H1 (cell line): ENCODE data around the gene ETFB. TPM values are rescaled to one million over a fixed set of nuclear protein-coding genes. Genes with fewer than 3 reads are reported as not detected.

Experiments
- CTCF ChIA-PET: fragments of 300-600 bp; sonication (Branson Sonifier 250); formaldehyde crosslinking; loops from one replicate; lab custom pipeline; 2021; ENCODE audit not compliant: partially characterized antibody; lab: Charles Lee
- POLR2A ChIA-PET: fragments of 300-600 bp; sonication (Branson Sonifier 250); formaldehyde crosslinking; loops from one replicate; lab custom pipeline; 2021; ENCODE audit warnings: inconsistent platforms; ENCODE audit not compliant: partially characterized antibody; lab: Charles Lee
- DNase-seq, 2 experiments: peaks; one replicate each; pipeline versions ENCODE4 v3.0.0 to v3.0.0-alpha.2; 2010 to 2022; ENCODE audit warnings: low spot score in 2 of 2, low read depth in 1 of 2, mixed read lengths in 1 of 2
- FAIRE-seq: peaks from 2 replicates; lab custom pipeline; 2011; peaks lifted over from hg19 to GRCh38; lab: Jason Lieb, UNC
- H2AFZ ChIP-seq: 2 replicates; pipeline ENCODE4 v1.8.1; 2012; ENCODE audit warnings: low read length, inconsistent platforms
- H2AK5ac ChIP-seq: 2 replicates; pipeline ENCODE4 v1.6.1; 2013; ENCODE audit warnings: low read depth, low read length
- H2BK120ac ChIP-seq: replicated peaks from 2 replicates; pipeline ENCODE3; 2013; ENCODE audit warnings: low read depth, low read length, inconsistent platforms
- H2BK12ac ChIP-seq: 2 replicates; pipeline ENCODE4 v1.6.1; 2013; ENCODE audit warnings: low read depth, low read length
- H2BK15ac ChIP-seq: 2 replicates; pipeline ENCODE4 v1.6.1; 2013; ENCODE audit warnings: low read length
- H2BK20ac ChIP-seq: 2 replicates; pipeline ENCODE4 v1.6.1; 2013; ENCODE audit warnings: low read length
- H2BK5ac ChIP-seq: 2 replicates; pipeline ENCODE4 v1.6.1; 2013; ENCODE audit warnings: low read depth, low read length
- H3K14ac ChIP-seq: 2 replicates; pipeline ENCODE4 v1.6.1; 2013; ENCODE audit warnings: inconsistent platforms; ENCODE audit not compliant: insufficient read length
- H3K18ac ChIP-seq: 2 replicates; pipeline ENCODE4 v1.6.1; 2013; ENCODE audit warnings: low read length; ENCODE audit errors: extremely low read depth
- H3K23ac ChIP-seq: 2 replicates; pipeline ENCODE4 v1.6.1; 2013; ENCODE audit warnings: inconsistent platforms; ENCODE audit not compliant: insufficient read length
- H3K23me2 ChIP-seq: 2 replicates; pipeline ENCODE4 v1.6.1; 2013; ENCODE audit warnings: low read depth, low read length
- H3K27ac ChIP-seq: 2 replicates; pipeline ENCODE4 v1.6.1; 2011; ENCODE audit warnings: low read depth, low read length, inconsistent platforms
- H3K27me3 ChIP-seq, 4 experiments: replicated peaks in 1 of 4; 1 replicate in 1 of 4; 2 replicates in 3 of 4; pipeline versions ENCODE4 v1.6.1 to v1.8.1; 2011 to 2013; ENCODE audit warnings: low read length in 3 of 4, mild to moderate bottlenecking in 3 of 4, inconsistent platforms in 2 of 4, mixed read lengths in 2 of 4, moderate library complexity in 1 of 4; ENCODE audit not compliant: control insufficient read depth in 3 of 4, insufficient read depth in 3 of 4; ENCODE audit errors: extremely low read depth in 1 of 4
- H3K36me3 ChIP-seq, 4 experiments: 2 replicates each; pipeline versions ENCODE4 v1.6.1 to v1.8.1; 2011 to 2013; ENCODE audit warnings: mild to moderate bottlenecking in 4 of 4, low read length in 3 of 4, moderate library complexity in 2 of 4, control low read depth in 1 of 4, inconsistent platforms in 1 of 4; ENCODE audit not compliant: insufficient read depth in 4 of 4, control insufficient read depth in 2 of 4
- H3K4ac ChIP-seq: replicated peaks from 2 replicates; pipeline ENCODE3; 2013; ENCODE audit warnings: low read length, low read depth, mixed read lengths, inconsistent platforms; ENCODE audit not compliant: insufficient read length
- H3K4me1 ChIP-seq, 4 experiments: replicated peaks in 1 of 4; 1 replicate in 1 of 4; 2 replicates in 3 of 4; pipeline versions ENCODE4 v1.6.1 to v1.8.1; 2011 to 2013; ENCODE audit warnings: low read length in 3 of 4, inconsistent platforms in 2 of 4, mixed read lengths in 1 of 4; ENCODE audit not compliant: insufficient read depth in 4 of 4, control insufficient read depth in 3 of 4
- H3K4me2 ChIP-seq, 2 experiments: 2 replicates each; pipeline versions ENCODE4 v1.6.1 to v1.8.1; 2011 to 2013; ENCODE audit warnings: low read depth in 2 of 2, low read length in 2 of 2, control low read depth in 1 of 2, inconsistent platforms in 1 of 2, mild to moderate bottlenecking in 1 of 2; ENCODE audit not compliant: insufficient read depth in 1 of 2
- H3K4me3 ChIP-seq, 4 experiments: fragments of 200-600, 300-600 bp in 1 of 4; sonication (generic), shearing (Covaris generic), sonication (Bioruptor Twin) in 1 of 4; 2 replicates each; pipeline versions ENCODE4 v1.5.1 to v1.8.1; 2011 to 2016; ENCODE audit warnings: low read length in 4 of 4, low read depth in 3 of 4, control low read depth in 2 of 4, inconsistent platforms in 2 of 4, mild to moderate bottlenecking in 2 of 4, mixed read lengths in 1 of 4, moderate library complexity in 1 of 4; ENCODE audit not compliant: insufficient read depth in 2 of 4; ENCODE audit errors: extremely low read depth in 1 of 4
- H3K56ac ChIP-seq: replicated peaks from 2 replicates; pipeline ENCODE3; 2013; ENCODE audit warnings: low read depth, mild to moderate bottlenecking, mixed read lengths, low read length, inconsistent platforms; ENCODE audit not compliant: insufficient read length
- H3K79me1 ChIP-seq: 2 replicates; pipeline ENCODE4 v1.6.1; 2013; ENCODE audit warnings: low read depth, low read length, control low read depth
- H3K79me2 ChIP-seq, 2 experiments: 2 replicates each; pipeline versions ENCODE4 v1.6.1 to v1.8.1; 2012 to 2013; ENCODE audit warnings: low read length in 2 of 2, mild to moderate bottlenecking in 2 of 2, inconsistent platforms in 1 of 2; ENCODE audit not compliant: insufficient read depth in 2 of 2, control insufficient read depth in 1 of 2
- H3K9ac ChIP-seq, 4 experiments: replicated peaks in 1 of 4; 1 replicate in 1 of 4; 2 replicates in 3 of 4; pipeline versions ENCODE4 v1.6.1 to v1.8.1; 2011 to 2013; ENCODE audit warnings: low read depth in 3 of 4, low read length in 3 of 4, control low read depth in 2 of 4, mild to moderate bottlenecking in 2 of 4, moderate library complexity in 2 of 4, inconsistent platforms in 1 of 4; ENCODE audit errors: extremely low read depth in 1 of 4
- H3K9me3 ChIP-seq, 2 experiments: 2 replicates each; pipeline versions ENCODE4 v1.6.1 to v1.8.1; 2012 to 2013; ENCODE audit warnings: mild to moderate bottlenecking in 2 of 2, moderate library complexity in 2 of 2, control low read depth in 1 of 2, inconsistent platforms in 1 of 2, low read depth in 1 of 2, low read length in 1 of 2, mixed read lengths in 1 of 2; ENCODE audit not compliant: insufficient read depth in 2 of 2
- H4K20me1 ChIP-seq, 2 experiments: replicated peaks in 1 of 2; 2 replicates each; pipeline versions ENCODE3 to v1.8.1; 2011 to 2013; ENCODE audit warnings: inconsistent platforms in 2 of 2, low read length in 2 of 2, mild to moderate bottlenecking in 1 of 2; ENCODE audit not compliant: insufficient read depth in 2 of 2, control insufficient read depth in 1 of 2
- H4K5ac ChIP-seq: 2 replicates; pipeline ENCODE4 v1.6.1; 2013; ENCODE audit warnings: low read length, low read depth, mixed read lengths, inconsistent platforms; ENCODE audit not compliant: insufficient read length
- H4K8ac ChIP-seq: 2 replicates; pipeline ENCODE4 v1.8.0; 2013; ENCODE audit warnings: mild to moderate bottlenecking, moderate library complexity, low read length, inconsistent platforms; ENCODE audit not compliant: insufficient read depth; ENCODE audit errors: extremely low read depth
- H4K91ac ChIP-seq: replicated peaks from 2 replicates; pipeline ENCODE3; 2013; ENCODE audit warnings: low read length, mixed read lengths, inconsistent platforms; ENCODE audit not compliant: insufficient read length
- FOSL1 ChIP-seq: IDR thresholded peaks from 2 replicates; pipeline ENCODE4 v1.6.1; 2011; ENCODE audit warnings: mild to moderate bottlenecking, low read depth, low read length, moderate library complexity; ENCODE audit not compliant: insufficient read depth
- RAD21 ChIP-seq, 2 experiments: IDR thresholded peaks in 1 of 2; conservative IDR thresholded peaks in 1 of 2; 2 replicates each; pipeline ENCODE4 v1.6.1; 2011; ENCODE audit warnings: low read depth in 2 of 2, low read length in 2 of 2, improper control_type of control experiment in 1 of 2, inconsistent platforms in 1 of 2, mild to moderate bottlenecking in 1 of 2, moderate library complexity in 1 of 2
- WGBS, 2 experiments: shearing (Covaris generic) in 1 of 2; methylation state at CpG; one replicate each; pipeline versions ENCODE4 v1.1.6 to v1.1.7; 2013 to 2015; ENCODE audit warnings: low lambda C conversion rate in 2 of 2, mixed read lengths in 2 of 2, inconsistent platforms in 1 of 2, low coverage in 1 of 2, missing lambda C conversion rate in 1 of 2; ENCODE audit not compliant: insufficient replicate concordance in 2 of 2, insufficient coverage in 1 of 2, insufficient read length in 1 of 2; ENCODE audit errors: extremely low coverage in 1 of 2, missing lambda C conversion rate in 1 of 2; 5-methylcytosine and 5-hydroxymethylcytosine counted together
- polyA plus RNA-seq, 7 experiments: library from polyadenylated mRNA; depleted of rRNA in 3 of 7; stranded (reverse) in 5 of 7; unstranded in 2 of 7; fragments of >200 nt in 5 of 7; fragments of 200-250 nt in 2 of 7; gene quantifications; 1 replicate in 5 of 7; 2 replicates in 1 of 7; 4 replicates in 1 of 7; pipeline versions ENCODE4 v1.2.1 to v1.2.3, GENCODE V29; 2011 to 2013; ENCODE audit warnings: missing spikeins in 2 of 7, mixed read lengths in 2 of 7
- total RNA-seq: library from RNA; stranded (reverse); fragmentation: NEBNext Ultra II Directional; extraction: Animal tissue kit (Norgen Biotek cat#: 25700); gene quantifications from 2 replicates; pipeline ENCODE4 v1.2.1, GENCODE V29; 2021

The ETFB gene
- total and polyA plus RNA-seq, 2 of the 8 experiments (the other 6 are each of a cell fraction or from before 2014, with no cell fraction given) = 40.0 to 66.5 TPM

GRCh38 chr19:51301266-51301665, 64.9 kb downstream of the ETFB start:
- H3K18ac ChIP-seq = no peak overlapping the region
- no peak overlapping the region for H2BK12ac ChIP-seq
- H3K14ac ChIP-seq = no peak overlapping the region
- no peak overlapping the region for H4K5ac ChIP-seq
- no peak overlapping the region for H2AFZ ChIP-seq
- no peak overlapping the region for H3K27ac ChIP-seq
- H3K4me1 ChIP-seq = peaks cover 0 to 4% (median 2%) of the 10 kb centered on the region in 4 experiments; a peak in 4 of 7 replicates
- peaks cover 0 to 2% (median 0%) of the 10 kb centered on the region in 4 experiments; a peak in 2 of 7 replicates for H3K27me3 ChIP-seq
- DNase-seq = no peak
- no peak overlapping the region for H3K23ac ChIP-seq
- H2BK120ac ChIP-seq = no peak overlapping the region
- 85% methylated on average over 7 of the region's 7 CpGs; no CpG with 5 or more reads in 1 of the 2 experiments for WGBS, 2 experiments
- peaks cover 0 to 6% of the 10 kb centered on the region in 2 experiments; a peak in 2 of 4 replicates for H3K9me3 ChIP-seq
- H3K79me1 ChIP-seq = no peaks in the 10 kb centered on the region
- ChIA-PET POLR2A (interaction anchor here (1.4 to 2.1 kb wide), 2 partner anchors 8 kb away, joined by 3 to 5 read pairs; no protein-coding TSS in a partner anchor), CTCF (interaction anchor here (0.6 to 1.7 kb wide), 6 partner anchors 15 to 360 kb away, joined by 3 to 4 read pairs (median 3); no protein-coding TSS in a partner anchor)
- H3K9ac ChIP-seq = no peak overlapping the region
- no peaks in the 10 kb centered on the region for H4K20me1 ChIP-seq
- no peaks in the 10 kb centered on the region for H3K79me2 ChIP-seq
- H3K4ac ChIP-seq = no peak overlapping the region
- no peak overlapping the region for H3K4me3 ChIP-seq
- H3K4me2 ChIP-seq = no peak overlapping the region
- no peak overlapping the region for H2BK5ac ChIP-seq
- no peak overlapping the region for H2BK15ac ChIP-seq
- H3K36me3 ChIP-seq = no peaks in the 10 kb centered on the region
- FAIRE-seq = no peak
- H3K56ac ChIP-seq = no peak overlapping the region
- H3K23me2 ChIP-seq = no peaks in the 10 kb centered on the region
- no peak overlapping the region for H2BK20ac ChIP-seq
- no peak overlapping the region for H4K91ac ChIP-seq
- H2AK5ac ChIP-seq = no peak overlapping the region
- no peak overlapping the region for H4K8ac ChIP-seq
- TF ChIP-seq RAD21 (IDR thresholded peaks at IDR 0.05 in 1 of 2, conservative IDR thresholded peaks at IDR 0.05 in 1 of 2; ENCODE audit: low read depth in 2 of 2, low read length in 2 of 2) = no peak
- TF ChIP-seq FOSL1 = no peak
